ENCODE results near the gene OR2T8. TPM values are rescaled to one million over a fixed set of nuclear protein-coding genes. Genes with fewer than 3 reads are reported as not detected.

The OR2T8 gene
- total and polyA plus RNA-seq, 2 of the 4 experiments (the other 2 are of a cell fraction) = not detected

DNA sequence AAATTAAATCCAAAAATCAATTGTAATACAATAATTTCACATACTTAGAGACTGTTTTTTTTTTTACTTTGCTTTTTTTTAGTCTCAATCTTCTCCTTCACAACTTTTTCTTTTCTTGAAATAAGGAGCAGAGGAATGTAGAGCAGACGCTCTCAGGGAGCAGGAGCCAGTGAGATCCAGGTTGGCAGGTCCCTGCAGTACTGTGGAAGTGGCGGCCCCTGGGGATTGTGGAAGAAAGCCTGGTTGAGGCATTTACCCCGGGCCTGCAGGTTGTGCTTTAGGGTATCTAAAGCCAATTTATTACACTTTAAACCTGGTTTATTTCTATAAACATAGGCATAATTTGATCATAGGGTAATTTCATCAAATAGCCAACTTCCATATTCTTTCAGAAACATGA lies 3.9 kb downstream of the OR2T8 start:
- Histone ChIP-seq H3K18ac (ENCODE audit: low read depth, low read length) (no peak overlapping the region), H3K36me3 (ENCODE audit: control insufficient read depth, insufficient read depth, low read length) (no peaks in the 10 kb centered on the region), H2BK5ac (ENCODE audit: low read depth, low read length, poor library complexity, severe bottlenecking) (no peak overlapping the region), H2AK5ac (ENCODE audit: low read depth, low read length) (no peak overlapping the region), H2BK20ac (ENCODE audit: low read depth, low read length) (no peak overlapping the region), H3K9me1 (ENCODE audit: insufficient read depth, low read length) (no peaks in the 10 kb centered on the region), H3K4me2 (ENCODE audit: low read depth, low read length) (no peak overlapping the region), H4K91ac (ENCODE audit: insufficient read depth, low read depth, low read length) (no peak overlapping the region), H2AFZ (replicated peaks; ENCODE audit: low read length, poor library complexity) (no peak overlapping the region), H3K27ac (ENCODE audit: insufficient read depth, low read length) (no peak overlapping the region), H3K56ac (ENCODE audit: extremely low read depth, insufficient read depth, low read length) (no peak overlapping the region), H3K4me1 (ENCODE audit: control insufficient read depth, insufficient read depth, low read length) (no peaks in the 10 kb centered on the region), H4K5ac (ENCODE audit: low read depth, low read length) (no peak overlapping the region), H3K14ac (replicated peaks; ENCODE audit: low read depth, low read length) (no peak overlapping the region), H3K9me3 (ENCODE audit: control insufficient read depth, insufficient read depth, low read length) (peaks cover 7% of the 10 kb centered on the region; the same call in 1 of the 2 replicates), H3K23ac (ENCODE audit: low read depth, low read length) (no peak overlapping the region), H3K27me3 (ENCODE audit: control insufficient read depth, insufficient read depth, low read length) (no peaks in the 10 kb centered on the region), H4K20me1 (ENCODE audit: insufficient read depth, low read length) (no peaks in the 10 kb centered on the region), H2BK120ac (ENCODE audit: low read depth, low read length) (no peak overlapping the region), H3K4me3 (ENCODE audit: insufficient read depth, low read depth, low read length) (no peak overlapping the region), H3K79me1 (ENCODE audit: low read depth in 1 of 2, low read length in 2 of 2) (no peaks in the 10 kb centered on the region), H2AK9ac (replicated peaks; ENCODE audit: low read depth, low read length, poor library complexity) (no peak overlapping the region), H3K4ac (ENCODE audit: low read depth, low read length) (no peak overlapping the region), H2BK15ac (ENCODE audit: low read depth, low read length) (no peak overlapping the region), H4K8ac (ENCODE audit: low read depth in 2 of 2, low read length in 2 of 2) (no peak overlapping the region), H3K9ac (ENCODE audit: low read depth, low read length) (no peak overlapping the region)
- WGBS, 2 experiments (ENCODE audit: extremely low coverage in 2 of 2, insufficient read length in 1 of 2) = no CpG with 5 or more reads among the region's 3 CpGs
- ChIA-PET CTCF (no interaction called here), POLR2A (ENCODE audit: unreplicated experiment) (no interaction called here)
- dilution Hi-C loops (cut with HindIII; ENCODE audit: low sequenced_read_pairs, unreplicated experiment) = no loop called here
- TF ChIP-seq MXI1 (IDR thresholded peaks at IDR 0.05; ENCODE audit: borderline replicate concordance, low read depth, low read length) (no peak), RCOR1 (IDR thresholded peaks at IDR 0.05; ENCODE audit: insufficient replicate concordance, low read length) (no peak), MAFK (IDR thresholded peaks at IDR 0.05; ENCODE audit: low read depth, low read length) (no peak), NFE2L2 (IDR thresholded peaks at IDR 0.05; ENCODE audit: low read depth, low read length) (no peak), RAD21 (IDR thresholded peaks at IDR 0.05; ENCODE audit: low read length) (no peak), MAZ (IDR thresholded peaks at IDR 0.05; ENCODE audit: borderline replicate concordance, low read depth, low read length) (no peak), BHLHE40 (IDR thresholded peaks at IDR 0.05; ENCODE audit: low read depth, low read length) (no peak), CEBPB (IDR thresholded peaks at IDR 0.05; ENCODE audit: low read depth, low read length) (no peak), POLR2A (IDR thresholded peaks at IDR 0.05; ENCODE audit: low read depth, low read length) (no peak), SMC3 (IDR thresholded peaks at IDR 0.05; ENCODE audit: low read depth, low read length) (no peak), CHD1 (IDR thresholded peaks at IDR 0.05; ENCODE audit: low read depth, low read length) (no peak), FOS (IDR thresholded peaks at IDR 0.05; ENCODE audit: low read depth, low read length) (no peak), RFX5 (IDR thresholded peaks at IDR 0.05; ENCODE audit: low read depth, low read length) (no peak)
- TF ChIP-seq, protein P1, sequence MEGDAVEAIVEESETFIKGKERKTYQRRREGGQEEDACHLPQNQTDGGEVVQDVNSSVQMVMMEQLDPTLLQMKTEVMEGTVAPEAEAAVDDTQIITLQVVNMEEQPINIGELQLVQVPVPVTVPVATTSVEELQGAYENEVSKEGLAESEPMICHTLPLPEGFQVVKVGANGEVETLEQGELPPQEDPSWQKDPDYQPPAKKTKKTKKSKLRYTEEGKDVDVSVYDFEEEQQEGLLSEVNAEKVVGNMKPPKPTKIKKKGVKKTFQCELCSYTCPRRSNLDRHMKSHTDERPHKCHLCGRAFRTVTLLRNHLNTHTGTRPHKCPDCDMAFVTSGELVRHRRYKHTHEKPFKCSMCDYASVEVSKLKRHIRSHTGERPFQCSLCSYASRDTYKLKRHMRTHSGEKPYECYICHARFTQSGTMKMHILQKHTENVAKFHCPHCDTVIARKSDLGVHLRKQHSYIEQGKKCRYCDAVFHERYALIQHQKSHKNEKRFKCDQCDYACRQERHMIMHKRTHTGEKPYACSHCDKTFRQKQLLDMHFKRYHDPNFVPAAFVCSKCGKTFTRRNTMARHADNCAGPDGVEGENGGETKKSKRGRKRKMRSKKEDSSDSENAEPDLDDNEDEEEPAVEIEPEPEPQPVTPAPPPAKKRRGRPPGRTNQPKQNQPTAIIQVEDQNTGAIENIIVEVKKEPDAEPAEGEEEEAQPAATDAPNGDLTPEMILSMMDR (conservative IDR thresholded peaks at IDR 0.05; ENCODE audit: low read depth, low read length) = no peak
- TF ChIP-seq, protein P2, sequence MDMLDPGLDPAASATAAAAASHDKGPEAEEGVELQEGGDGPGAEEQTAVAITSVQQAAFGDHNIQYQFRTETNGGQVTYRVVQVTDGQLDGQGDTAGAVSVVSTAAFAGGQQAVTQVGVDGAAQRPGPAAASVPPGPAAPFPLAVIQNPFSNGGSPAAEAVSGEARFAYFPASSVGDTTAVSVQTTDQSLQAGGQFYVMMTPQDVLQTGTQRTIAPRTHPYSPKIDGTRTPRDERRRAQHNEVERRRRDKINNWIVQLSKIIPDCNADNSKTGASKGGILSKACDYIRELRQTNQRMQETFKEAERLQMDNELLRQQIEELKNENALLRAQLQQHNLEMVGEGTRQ (IDR thresholded peaks at IDR 0.05; ENCODE audit: low read depth, low read length) = no peak
- TF ChIP-seq, protein P3, sequence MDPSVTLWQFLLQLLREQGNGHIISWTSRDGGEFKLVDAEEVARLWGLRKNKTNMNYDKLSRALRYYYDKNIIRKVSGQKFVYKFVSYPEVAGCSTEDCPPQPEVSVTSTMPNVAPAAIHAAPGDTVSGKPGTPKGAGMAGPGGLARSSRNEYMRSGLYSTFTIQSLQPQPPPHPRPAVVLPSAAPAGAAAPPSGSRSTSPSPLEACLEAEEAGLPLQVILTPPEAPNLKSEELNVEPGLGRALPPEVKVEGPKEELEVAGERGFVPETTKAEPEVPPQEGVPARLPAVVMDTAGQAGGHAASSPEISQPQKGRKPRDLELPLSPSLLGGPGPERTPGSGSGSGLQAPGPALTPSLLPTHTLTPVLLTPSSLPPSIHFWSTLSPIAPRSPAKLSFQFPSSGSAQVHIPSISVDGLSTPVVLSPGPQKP (IDR thresholded peaks at IDR 0.05; ENCODE audit: borderline replicate concordance, low read depth, low read length) = no peak
- DNase-seq = no peak
- no TSS peak for BruUV-seq (replicated peaks)
- ATAC-seq (ENCODE audit: low read depth) = no peak
- in situ Hi-C loops (cut with MboI; ENCODE audit: low sequenced_read_pairs) = no loop called here
- intact Hi-C loops (cut with micrococcal nuclease) = no loop called here

Measured in IMR-90 (cell line).